ENCODE measurements around the gene KANK3. TPM values are rescaled to one million over a fixed set of nuclear protein-coding genes. Genes with fewer than 3 reads are reported as not detected.
A peak's percentile ranks its signal among the peaks of the same experiment; 100 is the strongest.

The KANK3 gene
- total RNA-seq (2021; fragmentation: NEBNext Ultra II Directional; extraction: Animal tissue kit (Norgen Biotek cat#: 25700)) = 2.3 and 2.5 TPM in 2 replicates
- polyA plus RNA-seq (2011; rRNA removed) = 4.2 and 5.7 TPM in 2 replicates
- 5.0 TPM for polyA plus RNA-seq (2011; cell fraction: cytosol; rRNA removed)
- polyA plus RNA-seq (2011; cell fraction: nucleus; rRNA removed) = 12.0 TPM
- polyA plus RNA-seq (2012, experiment 1 of 2) = 0.87 to 3.6 TPM (median 2.5 TPM) in 4 replicates
- 2.3 TPM for polyA plus RNA-seq (2012, experiment 2 of 2)
- polyA plus RNA-seq (2013, experiment 1 of 2) = 2.8 TPM
- 2.4 TPM for polyA plus RNA-seq (2013, experiment 2 of 2)
- polyA minus RNA-seq (2011; rRNA and poly(A)+ RNA removed) = 1.3 and 1.8 TPM in 2 replicates
- 1.8 TPM for polyA minus RNA-seq (2011; cell fraction: cytosol; rRNA and poly(A)+ RNA removed)
- 5.1 TPM for polyA minus RNA-seq (2011; cell fraction: nucleus; rRNA and poly(A)+ RNA removed)
- long read RNA-seq, experiment 1, partial matches to known transcripts = 1 of 1 reads
- long read RNA-seq, experiment 1, other reads (novel, unspliced or antisense) = 0 of 1 reads
- long read RNA-seq, experiment 2 = 0 reads

DNA sequence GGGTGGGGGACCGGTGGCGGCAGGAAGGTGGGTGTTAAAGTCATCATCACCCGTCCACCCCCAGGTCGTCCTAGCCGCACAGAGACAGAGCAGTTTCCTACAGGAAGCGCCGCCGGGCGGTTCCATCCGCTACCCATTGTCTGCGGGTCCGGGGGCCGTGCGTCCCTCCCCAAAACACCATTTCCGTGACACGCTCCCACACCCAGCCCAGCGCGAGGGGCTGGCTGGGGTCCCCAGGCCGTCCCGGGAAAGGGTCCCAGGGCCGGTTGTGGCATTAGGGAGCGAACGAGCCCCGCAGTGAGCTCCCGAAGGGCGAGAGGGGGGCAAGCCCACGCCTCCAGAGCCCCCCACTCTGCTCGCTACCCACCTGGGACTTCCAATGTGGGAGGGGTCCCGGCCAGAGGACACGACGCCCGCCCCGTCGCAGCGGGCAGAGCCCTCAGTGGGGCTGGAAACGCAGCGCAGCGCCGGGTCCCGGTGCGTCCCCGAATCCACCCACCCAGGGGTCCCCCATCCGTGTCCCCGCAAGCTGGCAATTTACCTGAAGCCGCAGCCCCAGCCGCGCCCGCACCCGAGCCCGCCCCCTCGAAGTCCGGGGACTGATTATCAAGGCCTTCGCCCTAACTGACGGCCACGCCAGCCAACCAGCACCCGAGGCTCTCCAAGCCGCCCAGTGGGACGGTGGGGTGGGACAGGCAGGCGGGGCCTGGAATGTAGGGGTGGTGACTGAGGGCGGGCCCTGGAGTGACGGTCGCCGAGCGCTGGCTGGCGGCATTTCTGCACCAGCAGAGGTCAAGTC lies at the start of gene KANK3:
Gene KANK3, minus strand, starts transcription at position 579 of the 799 bp plus-strand sequence. CDS start 5,434 bp downstream, outside the sequence.
- Histone ChIP-seq H3K27ac (ENCODE audit: low read depth, low read length) (no peak within 1 kb of the TSS), H4K5ac (ENCODE audit: insufficient read length, low read depth, low read length) (no peak within 1 kb of the TSS), H3K36me3 (ENCODE audit: control insufficient read depth in 2 of 4, insufficient read depth in 4 of 4, low read length in 3 of 4) (no peaks in the 10 kb centered on the region), H3K23ac (ENCODE audit: insufficient read length) (no peak within 1 kb of the TSS), H2AK5ac (ENCODE audit: low read depth, low read length) (no peak within 1 kb of the TSS), H2AFZ (ENCODE audit: low read length) (peak within 1 kb of the TSS; percentile 17; the same call in 1 of the 2 replicates), H3K56ac (replicated peaks; ENCODE audit: insufficient read length, low read depth, low read length) (no peak within 1 kb of the TSS), H2BK5ac (ENCODE audit: low read depth, low read length) (no peak within 1 kb of the TSS), H4K20me1 (replicated peaks in 1 of 2; ENCODE audit: control insufficient read depth in 1 of 2, insufficient read depth in 2 of 2, low read length in 2 of 2) (peaks cover 0 to 2% of the 10 kb centered on the region in 2 experiments), H3K4me1 (replicated peaks in 1 of 4; ENCODE audit: control insufficient read depth in 3 of 4, insufficient read depth in 4 of 4, low read length in 3 of 4) (peaks cover 0 to 9% (median 3%) of the 10 kb centered on the region in 4 experiments; a peak in 4 of 7 replicates), H3K23me2 (ENCODE audit: low read depth, low read length) (peaks cover 5% of the 10 kb centered on the region; the same call in 1 of the 2 replicates), H2BK15ac (ENCODE audit: low read length) (no peak within 1 kb of the TSS), H3K79me1 (ENCODE audit: low read depth, low read length) (no peaks in the 10 kb centered on the region), H4K8ac (ENCODE audit: extremely low read depth, insufficient read depth, low read length) (no peak within 1 kb of the TSS), H3K14ac (ENCODE audit: insufficient read length) (no peak within 1 kb of the TSS), H3K4ac (replicated peaks; ENCODE audit: insufficient read length, low read depth, low read length) (no peak within 1 kb of the TSS), H3K9ac (replicated peaks in 1 of 4; ENCODE audit: extremely low read depth in 1 of 4, low read depth in 3 of 4, low read length in 3 of 4) (0 out of 7 replicates have a peak within 1 kb of the TSS, but pooled peaks of 2 of the 4 experiments have one; percentile 0 to 14), H3K27me3 (replicated peaks in 1 of 4; ENCODE audit: control insufficient read depth in 3 of 4, extremely low read depth in 1 of 4, insufficient read depth in 3 of 4, low read length in 3 of 4) (peaks cover 0 to 9% (median 7%) of the 10 kb centered on the region in 4 experiments; a peak in 3 of 7 replicates), H4K91ac (replicated peaks; ENCODE audit: insufficient read length, low read length) (no peak within 1 kb of the TSS), H2BK20ac (ENCODE audit: low read length) (no peak within 1 kb of the TSS), H3K18ac (ENCODE audit: extremely low read depth, low read length) (peak within 1 kb of the TSS; percentile 48; the same call in 1 of the 2 replicates), H3K4me3 (ENCODE audit: extremely low read depth in 1 of 4, insufficient read depth in 2 of 4, low read depth in 3 of 4, low read length in 4 of 4) (peak within 1 kb of the TSS; percentile 50 to 71 (median 56)), H2BK120ac (replicated peaks; ENCODE audit: low read depth, low read length) (no peak within 1 kb of the TSS), H3K4me2 (ENCODE audit: insufficient read depth in 1 of 2, low read depth in 2 of 2, low read length in 2 of 2) (peak within 1 kb of the TSS; percentile 48 to 80), H3K9me3 (ENCODE audit: insufficient read depth in 2 of 2, low read depth in 1 of 2, low read length in 1 of 2) (no peaks in the 10 kb centered on the region), H2BK12ac (ENCODE audit: low read depth, low read length) (no peak within 1 kb of the TSS), H3K79me2 (ENCODE audit: control insufficient read depth in 1 of 2, insufficient read depth in 2 of 2, low read length in 2 of 2) (no peaks in the 10 kb centered on the region)
- POLR2A ChIA-PET (ENCODE audit: partially characterized antibody) = interaction anchor here (0.6 to 27.1 kb wide), 14 partner anchors 9 to 171 kb away, joined by 3 to 583 read pairs (median 4); partner anchors contain the start of genes CD320, NDUFA7, RAB11B and RPS28
- 13% methylated on average over 43 of the region's 65 CpGs; no CpG with 5 or more reads in 1 of the 2 experiments for WGBS, 2 experiments (ENCODE audit: extremely low coverage in 1 of 2, insufficient coverage in 1 of 2, insufficient read length in 1 of 2, insufficient replicate concordance in 2 of 2, low coverage in 1 of 2, low lambda C conversion rate in 2 of 2, missing lambda C conversion rate in 1 of 2)
- no peak for FAIRE-seq
- CTCF ChIA-PET (ENCODE audit: partially characterized antibody) = interaction anchor here (0.7 to 8.2 kb wide), 8 partner anchors 11 to 163 kb away, joined by 3 to 68 read pairs (median 3); no protein-coding TSS in a partner anchor
- peak; percentile 95 to 99 for DNase-seq (ENCODE audit: low read depth in 1 of 2, low spot score in 2 of 2)
- TF ChIP-seq SP1 (IDR thresholded peaks at IDR 0.05; ENCODE audit: low read depth, low read length) = peak; percentile 97
- TF ChIP-seq TBP (IDR thresholded peaks at IDR 0.05; ENCODE audit: low read depth, low read length) = peak; percentile 20; the same call in 1 of the 2 replicates
- TF ChIP-seq SP4 (IDR thresholded peaks at IDR 0.05; ENCODE audit: low read length) = no peak
- TF ChIP-seq POLR2AphosphoS5 (IDR thresholded peaks at IDR 0.05; ENCODE audit: low read depth, low read length) = no peak
- no peak for TF ChIP-seq TCF12 (IDR thresholded peaks at IDR 0.05; ENCODE audit: low read depth, low read length)
- no peak for TF ChIP-seq USF2 (IDR thresholded peaks at IDR 0.05; ENCODE audit: low read length)
- peak; percentile 87 for TF ChIP-seq CHD2 (IDR thresholded peaks at IDR 0.05; ENCODE audit: low read length)
- TF ChIP-seq RBBP5 (IDR thresholded peaks at IDR 0.05; ENCODE audit: borderline replicate concordance, low read depth, low read length) = no peak
- TF ChIP-seq BACH1 (IDR thresholded peaks at IDR 0.05; ENCODE audit: low read length) = 0 out of 2 replicates have a peak, but pooled peaks have one; percentile 3
